Skeletal muscle cell (primary cell): ENCODE data around the gene NCK2.

Experiments used
- DNase-seq: peaks from one replicate; pipeline ENCODE4 v3.0.0-alpha.2; 2010; ENCODE audit warnings: low read depth
- H3K4me3 ChIP-seq: 2 replicates; pipeline ENCODE4 v1.5.1; 2011; ENCODE audit warnings: low read depth, mild to moderate bottlenecking, control low read depth, low read length, moderate library complexity

Gene NCK2

GRCh38 chr2:105875241-105875640 lies 130.5 kb downstream of the NCK2 start:
- DNase-seq: no peak
- H3K4me3 ChIP-seq: no peak overlapping the region

- H3K4me3 ChIP-seq: no peak overlapping the region
- no peak for DNase-seq
These were observed 131.5 kb downstream of the NCK2 start for GRCh38 chr2:105876191-105876590.

DNA sequence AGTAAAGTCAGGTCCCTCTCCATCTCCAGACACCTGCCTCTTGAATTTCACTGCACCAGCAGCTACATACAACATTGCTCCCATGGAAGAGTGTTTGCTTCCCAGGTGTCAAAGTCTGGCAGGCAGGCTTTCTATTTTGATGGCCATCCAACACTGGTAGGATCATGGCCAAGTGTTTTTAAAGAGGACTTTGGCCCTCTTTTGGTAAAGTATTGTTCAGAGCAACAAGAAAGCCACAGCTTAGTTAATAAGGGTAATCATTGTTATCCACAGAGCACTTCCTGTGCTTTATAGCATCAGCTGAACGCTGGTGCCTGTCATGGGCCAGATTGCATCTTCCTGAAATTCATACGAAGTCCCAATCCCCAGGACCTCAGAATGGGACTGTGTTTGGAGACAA lies 133.2 kb downstream of the NCK2 start:
- DNase-seq: no peak
- no peak overlapping the region for H3K4me3 ChIP-seq

DNA sequence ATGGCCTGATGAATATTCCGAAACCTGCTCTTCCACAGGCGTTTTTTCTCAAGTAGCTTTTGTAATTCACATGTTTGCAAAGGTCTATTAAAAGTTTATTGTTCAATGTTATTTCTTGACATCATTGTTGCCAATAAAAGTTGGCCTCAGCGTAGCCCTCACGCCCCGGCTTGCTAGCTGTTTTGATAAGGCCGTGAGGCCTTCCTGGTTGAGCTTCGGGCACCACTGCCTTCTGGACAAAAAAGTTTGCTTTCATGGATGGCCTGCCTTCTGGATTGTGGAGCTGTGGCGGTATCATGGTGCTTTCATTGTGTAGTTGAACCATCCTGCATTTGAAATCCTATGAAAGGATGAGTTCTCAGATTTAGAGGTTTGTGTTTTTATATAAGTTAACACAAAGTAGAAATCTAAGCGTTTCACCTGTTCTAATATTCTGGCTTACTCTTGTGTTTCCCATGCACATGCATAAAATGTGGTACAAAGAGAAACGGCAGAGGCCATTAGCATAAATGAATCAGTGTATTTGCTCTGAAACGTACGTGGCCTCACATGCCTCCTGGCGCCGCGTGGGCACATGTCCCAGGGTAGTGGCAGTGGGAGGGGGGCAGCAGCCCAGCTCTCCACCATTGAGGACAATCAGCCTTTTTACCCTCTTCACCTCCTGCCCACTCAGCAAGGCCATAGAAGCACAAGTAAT lies 134.5 kb downstream of the NCK2 start:
- no peak for DNase-seq
- no peak overlapping the region for H3K4me3 ChIP-seq

DNA sequence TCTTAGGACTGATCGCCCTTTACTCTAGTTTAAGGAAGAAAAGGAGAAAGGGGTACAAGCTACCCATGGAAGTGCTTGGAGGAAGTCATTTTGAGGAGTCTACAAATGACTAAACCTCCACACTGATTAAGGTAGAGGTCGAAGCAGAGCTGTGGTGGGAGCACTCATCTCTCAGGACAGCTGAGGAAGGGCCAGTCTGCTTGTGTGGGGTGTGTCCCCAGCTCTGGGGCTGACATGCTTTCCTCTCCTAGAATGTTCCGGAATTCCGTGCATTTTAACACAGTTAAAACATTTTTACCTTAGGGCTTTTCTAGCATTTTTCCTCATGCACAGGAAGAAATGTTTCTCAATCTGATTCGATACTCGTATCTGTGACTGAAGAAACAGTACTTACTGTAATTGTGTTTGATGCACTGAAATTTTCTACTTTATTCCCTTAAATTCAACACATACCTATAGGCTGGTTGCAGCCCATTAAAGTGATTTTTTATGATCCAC lies 135.1 kb downstream of the NCK2 start:
- DNase-seq: no peak
- H3K4me3 ChIP-seq: no peak overlapping the region

GRCh38 chr2:105880637-105881036 lies 135.9 kb downstream of the NCK2 start:
- DNase-seq: no peak
- H3K4me3 ChIP-seq: no peak overlapping the region

GRCh38 chr2:105881286-105882136 lies 136.8 kb downstream of the NCK2 start:
- no peak for DNase-seq
- H3K4me3 ChIP-seq: no peak overlapping the region

- no peak for DNase-seq
- no peak overlapping the region for H3K4me3 ChIP-seq
These were observed 137.6 kb downstream of the NCK2 start for GRCh38 chr2:105882341-105882740.

DNA sequence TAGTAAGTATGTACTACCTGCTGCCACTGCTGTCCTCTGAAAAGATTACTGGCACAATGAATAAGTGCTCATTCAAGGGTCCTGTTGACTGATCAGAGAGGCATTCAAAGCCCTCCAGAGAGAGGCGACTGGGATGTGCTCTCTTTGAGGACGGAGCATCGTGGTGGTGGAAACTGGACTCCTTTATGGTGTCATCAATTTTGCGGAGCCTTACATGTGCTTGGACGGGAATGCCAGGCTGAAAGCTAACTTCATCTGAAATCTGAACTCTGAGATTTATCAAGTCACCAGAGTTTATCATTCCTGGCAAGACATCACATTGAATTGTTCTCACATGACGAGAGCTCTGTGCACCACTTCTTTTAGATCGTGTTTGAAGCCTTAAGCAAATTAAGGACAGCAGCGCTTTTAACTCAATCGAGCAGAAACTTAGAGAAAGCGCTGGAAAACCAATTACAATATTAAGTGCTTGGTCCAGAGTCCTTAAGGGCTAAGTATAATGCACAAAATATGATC lies 138.3 kb downstream of the NCK2 start:
- DNase-seq: no peak
- H3K4me3 ChIP-seq: no peak overlapping the region

DNA sequence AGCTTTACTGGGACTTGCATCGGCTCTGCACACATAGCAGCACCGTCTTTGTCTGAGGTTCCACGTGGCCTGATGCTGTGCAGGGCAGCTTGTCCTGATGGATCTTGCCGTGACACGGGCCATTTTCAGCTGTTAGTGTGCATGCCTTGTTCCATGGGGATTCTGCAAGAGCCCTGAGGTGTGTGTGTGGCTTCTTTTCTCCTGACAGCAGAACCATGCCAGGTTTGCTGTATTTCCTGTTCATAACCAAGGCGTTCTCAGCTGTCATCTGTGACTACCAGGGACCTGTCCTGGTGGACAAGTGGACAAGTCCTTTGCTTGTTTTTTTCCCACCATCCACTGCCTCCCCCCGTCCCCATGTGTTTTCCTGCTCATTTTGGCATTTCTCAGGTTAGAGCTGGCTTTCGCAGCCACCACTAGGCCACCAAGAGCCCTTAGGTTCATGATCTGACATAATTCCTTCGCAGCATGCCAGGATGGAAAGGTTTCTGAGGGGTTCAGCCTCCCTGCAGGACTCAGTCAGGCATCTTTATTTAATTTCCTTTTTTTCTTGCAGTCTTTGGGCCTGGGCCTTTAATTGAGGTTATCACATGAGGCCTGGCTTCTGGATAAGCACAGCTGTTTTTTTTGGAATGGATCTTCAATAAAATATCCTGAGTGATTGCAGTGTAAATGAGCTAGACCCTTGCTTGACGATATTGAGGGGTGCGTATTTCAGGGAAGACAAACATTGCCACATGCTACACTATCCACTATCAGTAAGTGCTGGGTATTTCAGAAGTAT lies 139.4 kb downstream of the NCK2 start:
- H3K4me3 ChIP-seq: no peak overlapping the region
- DNase-seq: no peak

- no peak overlapping the region for H3K4me3 ChIP-seq
- DNase-seq: no peak
These were observed 140.7 kb downstream of the NCK2 start for GRCh38 chr2:105885456-105885855.

GRCh38 chr2:105886029-105886454 lies 141.3 kb downstream of the NCK2 start:
- DNase-seq: no peak
- no peak overlapping the region for H3K4me3 ChIP-seq

- no peak overlapping the region for H3K4me3 ChIP-seq
- DNase-seq: no peak
These were observed 142.0 kb downstream of the NCK2 start for GRCh38 chr2:105886687-105887086.

DNA sequence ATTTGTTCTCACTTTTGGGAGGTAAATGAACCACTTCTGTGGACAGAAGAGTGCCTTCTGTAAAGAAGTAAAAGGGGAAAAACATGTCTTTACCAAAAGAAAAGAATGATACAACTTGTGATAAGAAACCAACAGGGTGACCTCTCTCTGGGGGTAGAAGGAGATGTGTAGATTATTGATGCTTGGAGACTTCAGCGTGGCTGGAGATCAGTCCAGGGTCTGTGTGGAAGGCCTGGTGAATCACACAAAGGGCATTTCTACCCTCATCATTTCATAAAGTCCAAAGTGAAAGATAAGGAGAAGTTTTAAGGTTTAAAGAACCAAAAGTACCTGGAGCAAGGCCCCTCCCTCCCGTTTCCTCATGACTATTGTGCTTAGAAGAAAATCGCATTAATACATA lies 142.5 kb downstream of the NCK2 start:
- no peak overlapping the region for H3K4me3 ChIP-seq
- DNase-seq: no peak

- H3K4me3 ChIP-seq: no peak overlapping the region
- no peak for DNase-seq
These were observed 143.9 kb downstream of the NCK2 start for GRCh38 chr2:105888625-105889024.

DNA sequence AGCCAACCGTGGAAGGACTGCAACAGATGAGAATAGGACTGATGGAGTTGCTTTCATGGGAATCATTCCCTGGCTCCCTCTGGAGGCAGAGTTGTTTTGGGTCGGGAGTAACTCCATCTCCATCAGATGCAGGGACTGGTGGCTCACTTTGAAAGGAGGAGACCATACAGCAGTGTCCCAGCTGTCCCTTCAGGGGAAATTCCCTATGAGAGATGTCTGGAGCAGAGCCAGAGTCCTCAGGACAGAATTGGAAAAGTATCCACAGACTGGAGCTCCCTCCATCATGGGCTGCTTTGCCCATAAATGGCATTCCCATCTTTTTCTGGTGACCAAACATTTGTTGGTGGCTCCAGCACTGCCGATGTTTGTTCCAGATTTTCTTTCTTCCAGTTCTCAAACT lies 144.3 kb downstream of the NCK2 start:
- DNase-seq: no peak

GRCh38 chr2:105890111-105890510 lies 145.4 kb downstream of the NCK2 start:
- no peak overlapping the region for H3K4me3 ChIP-seq
- DNase-seq: no peak

More for the DNA sequence above, 144.3 kb downstream of the NCK2 start:
- no peak overlapping the region for H3K4me3 ChIP-seq

GRCh38 chr2:105890856-105891255 lies 146.1 kb downstream of the NCK2 start:
- no peak overlapping the region for H3K4me3 ChIP-seq
- no peak for DNase-seq

GRCh38 chr2:105893011-105893995 lies 148.6 kb downstream of the NCK2 start:
- H3K4me3 ChIP-seq: no peak overlapping the region
- DNase-seq: no peak
